KG1 (cell line): Measurements from ENCODE around the gene ACAD8.
A peak's percentile ranks its signal among the peaks of the same experiment; 100 is the strongest.
"Not testable (repeated sequence)": the region's sequence is repeated elsewhere in the genome, so short reads cannot be mapped to it uniquely, and the experiment has no call there.

Experiments
- DNase-seq: peaks from one replicate; lab custom pipeline; 2025; lab: John Stamatoyannopoulos, UW

Gene ACAD8

GRCh38 chr11:134267461-134267860 is 14.1 kb downstream of the ACAD8 start:
- no peak for DNase-seq

- DNase-seq = no peak
These were observed 14.6 kb downstream of the ACAD8 start for GRCh38 chr11:134267966-134268365.

- DNase-seq = no peak
These were observed 16.9 kb downstream of the ACAD8 start for GRCh38 chr11:134270250-134270714.

GRCh38 chr11:134271978-134272377 is 18.6 kb downstream of the ACAD8 start:
- DNase-seq = no peak

- DNase-seq = no peak
These were observed 19.3 kb downstream of the ACAD8 start for GRCh38 chr11:134272381-134273316.

- no peak for DNase-seq
These were observed 19.9 kb downstream of the ACAD8 start for GRCh38 chr11:134273317-134273712.

- no peak for DNase-seq
These were observed 21.8 kb downstream of the ACAD8 start for GRCh38 chr11:134275188-134275533.

- peak; percentile 44 for DNase-seq
These were observed 22.4 kb downstream of the ACAD8 start, which contains the start of gene GLB1L3 for GRCh38 chr11:134275534-134276395. Gene GLB1L3 (plus strand): TSS chr11:134276379. CDS start chr11:134276741, 362 bp downstream.

- DNase-seq = no peak
These were observed 23.2 kb downstream of the ACAD8 start for GRCh38 chr11:134276396-134277182.

- DNase-seq = no peak
These were observed 24.0 kb downstream of the ACAD8 start for GRCh38 chr11:134277183-134278001.

GRCh38 chr11:134278356-134278755 is 25.0 kb downstream of the ACAD8 start:
- DNase-seq = no peak

- DNase-seq = not testable (repeated sequence)
These were observed 28.3 kb downstream of the ACAD8 start for GRCh38 chr11:134281635-134282034.

GRCh38 chr11:134282121-134283045 is 29.0 kb downstream of the ACAD8 start:
- no peak for DNase-seq

GRCh38 chr11:134283461-134284230 is 30.3 kb downstream of the ACAD8 start:
- DNase-seq = no peak

- not testable (repeated sequence) for DNase-seq
These were observed 31.0 kb downstream of the ACAD8 start for GRCh38 chr11:134284349-134284748.

GRCh38 chr11:134287561-134287960 is 34.2 kb downstream of the ACAD8 start:
- DNase-seq = no peak

GRCh38 chr11:134288486-134288885 is 35.1 kb downstream of the ACAD8 start:
- no peak for DNase-seq

GRCh38 chr11:134289167-134289566 is 35.8 kb downstream of the ACAD8 start:
- no peak for DNase-seq

- no peak for DNase-seq
These were observed 36.4 kb downstream of the ACAD8 start for GRCh38 chr11:134289789-134290188.
